Hepatocyte (in vitro differentiated cells): ENCODE results near the gene ZNF750. TPM values are rescaled to one million over a fixed set of nuclear protein-coding genes. Genes with fewer than 3 reads are reported as not detected.

Experiments used
- DNase-seq: peaks from one replicate; pipeline ENCODE4 v3.0.0-alpha.2; 2016; ENCODE audit warnings: low spot score
- H2AFZ ChIP-seq: fragments of 200-600 bp; sonication (generic); 2 replicates; pipeline ENCODE4 v1.6.0; 2016; ENCODE audit warnings: antibody characterized with exemption, mild to moderate bottlenecking
- H3K27ac ChIP-seq: fragments of 200-600 bp; sonication (generic); 2 replicates; pipeline ENCODE4 v1.5.1; 2016; ENCODE audit warnings: mild to moderate bottlenecking
- H3K27me3 ChIP-seq: fragments of 200-600 bp; sonication (generic); 2 replicates; pipeline ENCODE4 v1.6.1; 2016
- H3K36me3 ChIP-seq: fragments of 200-600 bp; sonication (generic); replicated peaks from 2 replicates; pipeline ENCODE4 v1.5.1; 2016; ENCODE audit warnings: low read depth; ENCODE audit not compliant: insufficient read depth
- H3K4me1 ChIP-seq: fragments of 200-600 bp; sonication (generic); 2 replicates; pipeline ENCODE4 v1.5.1; 2016; ENCODE audit warnings: mild to moderate bottlenecking, moderate library complexity; ENCODE audit not compliant: insufficient read depth
- H3K4me2 ChIP-seq: fragments of 200-600 bp; sonication (generic); 2 replicates; pipeline ENCODE4 v1.6.0; 2016
- H3K4me3 ChIP-seq: fragments of 200-600 bp; sonication (generic); 2 replicates; pipeline ENCODE4 v1.5.1; 2016; ENCODE audit warnings: mild to moderate bottlenecking
- H3K79me2 ChIP-seq: fragments of 200-600 bp; sonication (generic); 2 replicates; pipeline ENCODE4 v1.6.0; 2017; ENCODE audit warnings: mild to moderate bottlenecking
- H3K9me2 ChIP-seq: fragments of 200-600 bp; sonication (generic); replicated peaks from 2 replicates; pipeline ENCODE4 v1.6.0; 2017; ENCODE audit warnings: mild to moderate bottlenecking; ENCODE audit not compliant: insufficient read depth
- H3K9me3 ChIP-seq: fragments of 200-600 bp; sonication (generic); 2 replicates; pipeline ENCODE4 v1.5.1; 2016; ENCODE audit warnings: low read depth, mild to moderate bottlenecking
- H4K20me1 ChIP-seq: fragments of 200-600 bp; sonication (generic); 2 replicates; pipeline ENCODE4 v1.6.0; 2016; ENCODE audit warnings: mild to moderate bottlenecking; ENCODE audit not compliant: insufficient read depth, poor library complexity, severe bottlenecking
- EZH2 ChIP-seq: fragments of 200-600 bp; sonication (generic); IDR thresholded peaks from 2 replicates; pipeline ENCODE4 v1.6.1; 2016; ENCODE audit warnings: antibody characterized with exemption, mild to moderate bottlenecking, borderline replicate concordance
- EZH2phosphoT487 ChIP-seq: fragments of 200-600 bp; sonication (generic); IDR thresholded peaks from one replicate; pipeline ENCODE4 v1.6.1; 2018; ENCODE audit warnings: antibody characterized with exemption, mild to moderate bottlenecking, low read depth, moderate library complexity; ENCODE audit not compliant: unreplicated experiment, severe bottlenecking
- WGBS: methylation state at CpG from one replicate; pipeline ENCODE4 v1.1.6; 2016; ENCODE audit warnings: low lambda C conversion rate; ENCODE audit errors: missing lambda C conversion rate; 5-methylcytosine and 5-hydroxymethylcytosine counted together
- polyA plus RNA-seq: library from polyadenylated mRNA; unstranded; fragments of >200 nt; fragmentation: Nextera tagmentation; extraction: Ambion mirVana; gene quantifications from 2 replicates; pipeline ENCODE4 v1.2.1, GENCODE V29; 2016
- total RNA-seq: library from RNA; depleted of rRNA; stranded (reverse); fragments of >200 nt; gene quantifications from 2 replicates; pipeline ENCODE4 v1.2.3, GENCODE V29; 2014
- TF ChIP-seq, protein P1 (sequence below): fragments of 200-600 bp; sonication (generic); IDR thresholded peaks from 2 replicates; pipeline ENCODE4 v1.5.1; 2016; ENCODE audit warnings: antibody characterized with exemption, mild to moderate bottlenecking; ENCODE audit not compliant: poor library complexity

ZNF750 gene
- total and polyA plus RNA-seq, 2 experiments from 2014 or later, result 0.27 to 2.1 TPM

DNA sequence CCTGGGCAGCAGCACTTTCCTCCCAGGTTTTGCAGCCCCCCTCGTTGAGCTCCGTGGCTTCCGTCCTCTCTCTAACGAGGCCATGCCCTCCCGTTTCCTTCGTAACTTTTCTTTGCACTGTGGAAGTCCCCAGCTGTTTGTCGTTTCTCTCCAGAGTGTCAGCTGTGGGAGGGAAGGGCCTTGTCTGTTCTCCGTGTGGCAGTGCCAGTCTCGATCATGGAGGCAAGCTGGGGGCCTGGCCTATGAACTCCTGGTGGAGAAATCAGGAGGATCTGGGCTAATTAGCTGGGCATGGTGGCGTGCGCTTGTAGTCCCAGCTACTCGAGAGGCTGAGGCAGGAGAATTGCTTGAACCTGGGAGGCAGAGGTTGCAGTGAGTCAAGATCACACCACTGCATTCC lies 59.6 kb downstream of the ZNF750 start:
- Histone ChIP-seq H3K4me3 (no peak overlapping the region), H4K20me1 (no peaks in the 10 kb centered on the region), H3K4me2 (no peak overlapping the region), H3K79me2 (no peaks in the 10 kb centered on the region), H3K4me1 (peaks cover 4% of the 10 kb centered on the region), H3K9me2 (no peaks in the 10 kb centered on the region), H3K36me3 (no peaks in the 10 kb centered on the region), H2AFZ (no peak overlapping the region), H3K27ac (no peak overlapping the region), H3K27me3 (no peaks in the 10 kb centered on the region), H3K9me3 (no peaks in the 10 kb centered on the region)
- DNase-seq, result no peak
- 81% methylated on average over 12 of the region's 12 CpGs for WGBS
- TF ChIP-seq EZH2phosphoT487 (no peak), EZH2 (no peak)
- TF ChIP-seq, protein P1, sequence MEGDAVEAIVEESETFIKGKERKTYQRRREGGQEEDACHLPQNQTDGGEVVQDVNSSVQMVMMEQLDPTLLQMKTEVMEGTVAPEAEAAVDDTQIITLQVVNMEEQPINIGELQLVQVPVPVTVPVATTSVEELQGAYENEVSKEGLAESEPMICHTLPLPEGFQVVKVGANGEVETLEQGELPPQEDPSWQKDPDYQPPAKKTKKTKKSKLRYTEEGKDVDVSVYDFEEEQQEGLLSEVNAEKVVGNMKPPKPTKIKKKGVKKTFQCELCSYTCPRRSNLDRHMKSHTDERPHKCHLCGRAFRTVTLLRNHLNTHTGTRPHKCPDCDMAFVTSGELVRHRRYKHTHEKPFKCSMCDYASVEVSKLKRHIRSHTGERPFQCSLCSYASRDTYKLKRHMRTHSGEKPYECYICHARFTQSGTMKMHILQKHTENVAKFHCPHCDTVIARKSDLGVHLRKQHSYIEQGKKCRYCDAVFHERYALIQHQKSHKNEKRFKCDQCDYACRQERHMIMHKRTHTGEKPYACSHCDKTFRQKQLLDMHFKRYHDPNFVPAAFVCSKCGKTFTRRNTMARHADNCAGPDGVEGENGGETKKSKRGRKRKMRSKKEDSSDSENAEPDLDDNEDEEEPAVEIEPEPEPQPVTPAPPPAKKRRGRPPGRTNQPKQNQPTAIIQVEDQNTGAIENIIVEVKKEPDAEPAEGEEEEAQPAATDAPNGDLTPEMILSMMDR, result no peak

DNA sequence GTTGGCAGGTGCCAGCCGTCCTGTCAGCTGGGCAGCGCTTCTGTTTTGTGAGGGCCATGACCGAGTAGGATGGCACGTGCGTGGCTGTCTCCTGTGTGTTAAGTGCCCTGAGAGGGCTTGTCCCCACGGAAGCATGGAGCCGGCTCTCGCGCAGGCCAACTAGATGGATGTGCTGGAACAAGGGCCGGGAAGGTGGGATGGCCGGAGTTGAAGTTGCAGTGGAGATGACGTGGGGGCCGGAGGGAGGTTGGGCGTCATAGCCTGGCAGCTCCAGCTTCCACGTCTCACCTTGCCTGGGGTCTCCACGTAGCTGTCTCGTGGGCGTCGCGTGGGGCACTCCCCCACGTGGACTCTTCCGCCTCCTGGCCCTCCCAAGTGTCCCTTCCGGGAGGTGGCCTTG lies 60.3 kb downstream of the ZNF750 start:
- H2AFZ ChIP-seq, result no peak overlapping the region

More for the DNA sequence above, 60.3 kb downstream of the ZNF750 start:
- no peaks in the 10 kb centered on the region for H3K79me2 ChIP-seq
- TF ChIP-seq, protein P1, result no peak
- TF ChIP-seq EZH2phosphoT487, result no peak
- TF ChIP-seq EZH2, result no peak
- DNase-seq, result no peak
- no peak overlapping the region for H3K27ac ChIP-seq
- H3K4me3 ChIP-seq, result no peak overlapping the region
- no peaks in the 10 kb centered on the region for H3K36me3 ChIP-seq
- no peaks in the 10 kb centered on the region for H3K9me2 ChIP-seq
- no peaks in the 10 kb centered on the region for H4K20me1 ChIP-seq
- H3K9me3 ChIP-seq, result no peaks in the 10 kb centered on the region
- no peaks in the 10 kb centered on the region for H3K27me3 ChIP-seq
- H3K4me1 ChIP-seq, result peaks cover 7% of the 10 kb centered on the region
- WGBS, result 98% methylated on average over 12 of the region's 23 CpGs
- no peak overlapping the region for H3K4me2 ChIP-seq

Other genes starting within 250 kb of the ZNF750 start
- gene WDR45B, start 191.6 kb downstream of the ZNF750 start, total RNA-seq, result 95.4 and 112 TPM in 2 replicates
- 74.2 and 82.6 TPM in 2 replicates for gene WDR45B, start 191.6 kb downstream of the ZNF750 start, polyA plus RNA-seq
- 20.0 and 22.2 TPM in 2 replicates for gene RAB40B, start 141.3 kb downstream of the ZNF750 start, total RNA-seq
- gene RAB40B, start 141.3 kb downstream of the ZNF750 start, polyA plus RNA-seq, result 22.2 and 27.8 TPM in 2 replicates
- gene FN3KRP, start 123.3 kb downstream of the ZNF750 start, total RNA-seq, result 17.0 and 18.7 TPM in 2 replicates
- 24.0 and 27.4 TPM in 2 replicates for gene FN3KRP, start 123.3 kb downstream of the ZNF750 start, polyA plus RNA-seq
- 4.0 and 17.3 TPM in 2 replicates for gene FN3K, start 104.4 kb downstream of the ZNF750 start, total RNA-seq
- 12.8 and 13.7 TPM in 2 replicates for gene FN3K, start 104.4 kb downstream of the ZNF750 start, polyA plus RNA-seq
- gene TBCD, start 88.0 kb downstream of the ZNF750 start, total RNA-seq, result 24.5 and 34.4 TPM in 2 replicates
- 41.5 and 42.3 TPM in 2 replicates for gene TBCD, start 88.0 kb downstream of the ZNF750 start, polyA plus RNA-seq
- 65.3 and 97.2 TPM in 2 replicates for gene METRNL, start 239.6 kb upstream of the ZNF750 start, total RNA-seq
- gene METRNL, start 239.6 kb upstream of the ZNF750 start, polyA plus RNA-seq, result 151 and 164 TPM in 2 replicates